GM19238 (cell line): ENCODE data around the gene MAP1B.

ENCODE experiments used
- DNase-seq: peaks from one replicate; pipeline ENCODE4 v3.0.0; 2011; ENCODE audit warnings: low spot score; ENCODE audit not compliant: insufficient read length

MAP1B gene

DNA sequence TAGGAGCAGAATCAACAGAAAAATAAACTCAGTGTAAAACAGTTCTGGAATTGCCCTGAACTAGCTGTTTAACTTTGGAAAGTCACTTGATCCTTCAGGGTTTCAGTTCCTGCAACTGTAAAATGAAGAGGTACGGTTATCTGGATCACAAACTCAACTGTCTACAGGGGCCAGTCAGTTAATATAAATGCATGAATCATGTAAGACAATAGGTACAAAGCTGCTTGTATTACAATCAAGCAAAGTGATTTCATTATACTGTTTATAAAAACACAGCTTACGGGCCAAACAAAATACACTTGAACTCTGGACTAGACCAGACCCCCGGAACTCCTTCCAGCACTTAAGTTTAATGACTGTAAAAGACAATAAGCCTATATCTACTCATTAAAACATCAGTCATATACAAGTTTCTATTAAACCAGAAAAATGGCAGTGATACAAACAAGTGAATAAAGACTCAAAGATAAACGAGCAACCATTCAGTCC is 139.7 kb downstream of the MAP1B start:
- DNase-seq, result no peak

GRCh38 chr5:72248410-72248981 is 141.2 kb downstream of the MAP1B start:
- DNase-seq, result no peak

- DNase-seq, result no peak
Observed at GRCh38 chr5:72251386-72251785, 144.1 kb downstream of the MAP1B start.

DNA sequence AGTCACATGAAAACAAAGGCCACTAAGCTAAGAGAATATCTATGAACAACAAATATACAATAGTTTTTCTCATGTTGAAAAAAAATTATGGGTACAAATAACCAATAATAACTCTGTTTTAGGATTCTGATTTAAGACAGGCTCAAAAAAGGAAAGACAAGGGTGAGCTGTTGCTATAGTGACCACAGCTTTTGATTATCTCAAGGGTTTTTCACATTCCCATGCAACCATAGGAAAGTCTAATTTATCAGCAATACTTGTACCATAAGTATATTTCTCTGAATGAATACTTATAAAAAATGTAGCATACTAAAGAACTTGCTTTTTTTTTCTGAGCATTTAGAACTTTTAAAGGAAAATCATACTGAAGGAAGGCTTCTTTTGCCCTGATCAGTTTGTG is 144.7 kb downstream of the MAP1B start:
- DNase-seq, result no peak

DNA sequence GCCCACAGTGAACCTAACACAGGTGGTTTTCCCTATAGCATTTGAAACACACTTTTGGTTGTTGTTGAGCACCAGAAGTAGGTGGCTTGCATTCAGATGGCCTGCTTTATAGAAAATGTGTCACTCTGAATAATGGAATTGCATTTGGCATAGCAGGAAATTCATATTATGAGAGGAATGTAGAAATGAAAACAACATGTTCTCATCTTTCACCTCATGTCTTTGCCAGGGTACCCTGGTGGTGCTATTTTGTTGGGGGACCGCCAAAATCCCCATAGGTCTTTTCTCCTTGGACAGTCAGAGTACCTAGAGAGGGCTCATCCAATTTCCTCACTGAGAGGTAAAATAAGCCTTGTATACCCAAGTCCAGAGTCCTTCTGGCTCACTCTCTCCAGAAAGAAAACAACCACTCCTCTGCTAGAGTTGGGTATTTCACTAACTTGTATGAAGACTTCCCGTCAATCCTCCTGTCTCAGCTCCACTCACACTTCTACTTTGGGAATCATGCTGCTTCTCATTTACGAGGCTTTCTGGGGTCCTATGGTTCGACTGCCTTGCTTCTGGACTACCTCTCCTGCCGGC is 145.4 kb downstream of the MAP1B start:
- no peak for DNase-seq

DNA sequence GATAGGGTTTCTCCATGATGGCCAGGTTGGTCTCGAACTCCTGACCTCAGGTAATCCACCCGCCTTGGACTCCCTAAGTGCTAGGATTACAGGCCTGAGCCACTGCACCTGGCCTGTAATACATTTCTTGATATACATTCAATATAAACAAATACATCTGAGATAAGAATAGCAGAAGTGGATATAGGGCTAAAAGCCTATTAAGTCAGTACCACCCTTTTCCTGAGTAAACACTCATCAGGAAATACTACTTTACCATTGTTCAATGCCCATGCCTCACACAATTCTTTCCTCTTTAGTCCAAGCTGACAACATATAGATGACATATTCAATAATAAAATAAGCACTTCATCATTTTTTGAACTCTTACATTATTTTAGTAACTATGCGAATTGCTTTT is 148.0 kb downstream of the MAP1B start:
- no peak for DNase-seq

DNA sequence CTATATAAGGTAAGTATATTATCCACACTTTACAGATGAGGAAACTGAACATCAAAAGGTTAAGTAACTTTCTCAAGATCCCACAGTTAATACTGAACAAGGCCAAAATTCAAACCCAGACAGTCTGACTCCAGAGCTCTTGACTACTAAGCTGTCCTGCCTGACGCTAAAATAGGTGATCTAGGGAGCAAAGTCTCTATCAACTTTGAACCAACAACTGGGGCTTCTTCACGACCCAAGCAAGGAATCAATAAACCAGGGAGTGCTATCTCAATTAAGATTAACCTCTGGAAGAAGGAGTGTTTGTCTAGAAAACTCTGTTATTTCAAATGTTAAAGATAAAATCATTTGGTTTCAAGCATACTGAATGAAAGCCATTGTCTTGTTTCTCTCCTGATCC is 148.4 kb downstream of the MAP1B start:
- no peak for DNase-seq

- DNase-seq, result no peak
Observed at GRCh38 chr5:72256536-72256935, 149.3 kb downstream of the MAP1B start.
